HFF-Myc (cell line): ENCODE data around the gene MAPK6.

ENCODE experiments used
- DNase-seq: peaks from one replicate; pipeline ENCODE4 v3.0.0-alpha.2; 2011; ENCODE audit warnings: low read depth; ENCODE audit errors: extremely low read depth
- H3K4me3 ChIP-seq: replicated peaks from 2 replicates; pipeline ENCODE4 v1.5.1; 2011; ENCODE audit warnings: low read depth, mild to moderate bottlenecking, control low read depth, low read length
- TF ChIP-seq, protein P1 (sequence below): IDR thresholded peaks from 2 replicates; pipeline ENCODE4 v1.5.1; 2012; ENCODE audit warnings: mild to moderate bottlenecking, low read depth, low read length, control low read depth; ENCODE audit errors: missing control alignments

MAPK6 gene

DNA sequence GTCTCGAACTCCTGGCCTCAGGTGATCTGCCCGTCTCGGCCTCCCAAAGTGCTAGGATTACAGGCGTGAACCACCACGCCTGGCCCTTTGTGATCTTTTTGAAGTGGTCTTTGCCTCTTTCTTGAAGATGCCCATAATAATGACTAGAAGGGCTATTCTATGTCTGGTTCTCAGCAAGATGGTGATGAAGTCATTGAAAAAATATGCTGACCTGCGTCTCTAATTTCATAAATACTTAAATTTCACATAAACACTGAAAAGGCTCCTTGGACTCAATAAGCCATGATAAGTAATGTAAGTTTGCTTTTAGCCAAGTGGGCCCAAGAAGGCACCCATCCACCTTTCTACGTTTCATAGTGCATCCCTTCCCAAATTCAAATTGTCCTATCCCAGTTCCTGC is 775 bp upstream of the MAPK6 start:
- peak overlapping the region; percentile 89 for H3K4me3 ChIP-seq
- TF ChIP-seq, protein P1, sequence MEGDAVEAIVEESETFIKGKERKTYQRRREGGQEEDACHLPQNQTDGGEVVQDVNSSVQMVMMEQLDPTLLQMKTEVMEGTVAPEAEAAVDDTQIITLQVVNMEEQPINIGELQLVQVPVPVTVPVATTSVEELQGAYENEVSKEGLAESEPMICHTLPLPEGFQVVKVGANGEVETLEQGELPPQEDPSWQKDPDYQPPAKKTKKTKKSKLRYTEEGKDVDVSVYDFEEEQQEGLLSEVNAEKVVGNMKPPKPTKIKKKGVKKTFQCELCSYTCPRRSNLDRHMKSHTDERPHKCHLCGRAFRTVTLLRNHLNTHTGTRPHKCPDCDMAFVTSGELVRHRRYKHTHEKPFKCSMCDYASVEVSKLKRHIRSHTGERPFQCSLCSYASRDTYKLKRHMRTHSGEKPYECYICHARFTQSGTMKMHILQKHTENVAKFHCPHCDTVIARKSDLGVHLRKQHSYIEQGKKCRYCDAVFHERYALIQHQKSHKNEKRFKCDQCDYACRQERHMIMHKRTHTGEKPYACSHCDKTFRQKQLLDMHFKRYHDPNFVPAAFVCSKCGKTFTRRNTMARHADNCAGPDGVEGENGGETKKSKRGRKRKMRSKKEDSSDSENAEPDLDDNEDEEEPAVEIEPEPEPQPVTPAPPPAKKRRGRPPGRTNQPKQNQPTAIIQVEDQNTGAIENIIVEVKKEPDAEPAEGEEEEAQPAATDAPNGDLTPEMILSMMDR, result no peak
- DNase-seq, result no peak

DNA sequence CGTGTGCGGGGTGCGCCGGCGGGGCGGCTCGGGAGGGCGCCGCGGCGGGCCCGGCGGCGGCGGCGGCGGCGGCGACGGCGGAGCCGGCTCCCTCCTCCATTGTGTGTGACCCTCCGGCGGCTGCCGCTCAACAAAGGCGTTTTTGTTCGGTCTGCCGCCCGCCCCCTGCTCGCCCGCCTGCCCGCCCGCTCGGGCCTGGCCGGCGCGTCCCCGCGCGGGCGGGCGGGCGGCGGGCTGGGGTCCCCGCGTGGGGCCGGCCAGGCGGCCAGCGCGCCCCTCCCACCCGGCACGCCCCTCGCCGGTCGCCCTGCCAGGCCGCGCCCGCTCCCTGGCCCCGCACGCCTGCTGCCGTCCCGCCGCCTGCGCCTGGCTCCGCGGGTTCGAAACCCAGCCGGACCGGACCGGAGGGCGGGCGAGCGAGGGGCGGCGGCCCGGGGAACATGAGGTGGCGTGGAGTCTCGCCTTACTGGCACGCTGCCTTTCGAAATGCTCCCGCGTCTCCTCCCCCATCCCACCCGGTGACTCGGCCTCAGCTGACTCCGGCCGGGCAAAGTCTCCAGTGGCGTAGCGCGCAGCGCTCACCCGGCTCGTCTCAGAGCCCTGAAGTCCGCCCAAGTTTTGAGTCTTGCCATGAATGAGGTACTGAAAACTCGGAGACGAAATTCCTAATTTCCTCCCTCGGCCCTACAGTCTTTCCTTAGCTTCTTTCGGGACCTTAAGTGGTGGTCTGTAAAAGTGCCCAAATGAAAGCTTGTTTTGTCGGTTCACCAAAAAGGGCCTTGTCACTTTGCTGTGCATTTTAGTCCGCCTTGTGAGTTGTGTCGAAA is 588 bp downstream of the MAPK6 start:
- no peak for DNase-seq
- TF ChIP-seq, protein P1, result no peak
- H3K4me3 ChIP-seq, result peak overlapping the region; percentile 89

DNA sequence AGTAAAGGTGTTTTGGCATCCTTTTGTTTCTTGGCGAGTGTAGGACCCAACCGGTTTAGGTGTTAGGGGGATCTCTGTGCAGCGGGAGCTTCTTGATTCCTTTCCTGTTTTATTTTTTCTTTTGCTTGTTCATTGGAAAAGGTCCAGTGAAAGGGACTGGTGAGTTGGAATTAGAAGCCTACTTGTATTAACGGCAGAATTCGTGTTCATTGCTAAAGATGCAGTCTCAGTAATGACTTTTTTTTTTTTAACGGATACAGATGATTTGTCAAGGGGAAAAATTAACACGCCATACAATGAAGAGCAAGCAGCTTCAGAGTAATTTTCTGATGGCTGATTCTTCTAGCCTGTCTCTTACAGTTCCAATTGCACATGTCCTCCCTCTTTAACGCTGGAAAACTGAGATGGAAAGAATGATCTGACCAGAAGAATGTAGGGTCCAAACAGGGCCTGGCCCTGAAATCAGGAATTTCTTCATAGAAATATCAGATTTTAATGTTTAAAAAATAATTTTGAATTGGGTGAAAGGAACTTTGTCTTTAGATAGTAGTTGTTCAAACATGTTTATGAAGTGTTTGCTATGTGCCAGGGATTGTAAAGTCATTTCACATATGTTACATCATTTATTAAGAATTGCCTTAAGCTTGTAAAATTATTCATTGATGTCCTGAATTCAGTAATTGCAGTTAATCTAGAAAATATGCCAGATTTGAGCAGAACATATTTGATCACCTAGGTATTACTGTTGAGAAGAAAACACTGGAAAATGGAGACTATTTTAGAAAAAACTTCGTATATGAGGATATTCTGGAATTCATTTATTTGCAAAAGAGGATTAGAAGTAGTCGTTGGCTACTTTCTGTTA is 1.4 kb downstream of the MAPK6 start:
- peak overlapping the region; percentile 89 for H3K4me3 ChIP-seq
- TF ChIP-seq, protein P1, result no peak
- no peak for DNase-seq

DNA sequence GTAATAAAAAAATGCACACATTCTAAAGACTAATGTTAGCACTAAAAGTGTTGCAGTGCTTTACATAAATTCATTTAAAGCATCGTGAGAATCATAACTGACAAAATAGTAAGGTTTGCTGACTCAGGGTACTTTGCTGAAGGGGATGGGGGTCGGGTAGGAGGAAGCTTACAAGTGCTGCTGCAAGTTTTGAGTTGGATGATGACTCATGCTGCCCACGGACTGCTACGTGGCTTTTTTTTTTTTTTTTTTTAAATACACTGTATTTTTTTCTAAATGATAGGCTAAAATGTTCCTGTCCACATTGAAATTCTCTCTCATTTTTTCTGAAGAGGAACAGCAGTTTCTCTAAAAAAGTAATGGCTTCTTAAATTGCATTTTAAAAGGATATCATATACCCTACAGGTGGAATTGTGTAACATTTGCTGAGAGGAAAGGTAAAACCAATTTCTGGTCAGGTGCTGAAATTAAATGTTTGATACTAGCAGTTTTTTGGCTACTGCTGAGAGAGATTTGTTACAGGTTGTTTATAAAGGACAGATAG is 2.2 kb downstream of the MAPK6 start:
- peak; percentile 71 for DNase-seq
- peak overlapping the region; percentile 89 for H3K4me3 ChIP-seq
- TF ChIP-seq, protein P1, result no peak

DNA sequence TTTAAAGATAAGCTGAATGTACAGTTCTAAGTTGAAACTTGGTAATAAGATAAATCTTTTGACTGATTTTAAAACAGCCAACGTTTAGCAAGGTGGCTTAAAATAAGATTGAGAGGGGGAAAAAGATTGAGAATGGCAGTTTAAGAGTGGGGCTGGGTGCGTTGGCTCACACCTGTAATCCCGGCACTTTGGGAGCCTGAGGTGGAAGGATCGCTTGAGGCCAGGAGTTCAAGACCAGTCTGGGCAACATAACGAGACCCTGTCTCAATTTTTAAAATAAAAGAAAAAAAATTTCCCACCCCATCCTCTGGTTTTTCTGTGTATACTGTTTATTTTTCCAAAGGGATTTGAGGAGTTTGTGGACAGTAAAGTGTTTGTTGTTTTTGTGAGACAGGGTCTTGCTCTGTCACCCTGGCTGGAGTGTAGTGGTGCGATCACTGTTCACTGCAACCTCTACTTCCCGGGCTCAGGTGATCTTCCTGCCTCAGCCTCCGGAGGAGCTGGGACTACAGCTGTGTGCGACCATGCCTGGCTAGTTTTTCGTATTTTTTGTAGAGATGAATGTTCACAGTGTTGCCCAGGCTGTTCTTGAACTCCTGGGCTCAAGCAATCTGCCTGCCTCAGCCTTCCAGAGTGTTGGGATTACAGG is 3.0 kb downstream of the MAPK6 start:
- TF ChIP-seq, protein P1, result no peak
- peak overlapping the region; percentile 89 for H3K4me3 ChIP-seq
- no peak for DNase-seq

- no peak for DNase-seq
- no peak overlapping the region for H3K4me3 ChIP-seq
- TF ChIP-seq, protein P1, result no peak
Measured at GRCh38 chr15:52023169-52023922, 4.3 kb downstream of the MAPK6 start.
